ENCODE data around the gene PLEKHB2.
"Not testable (repeated sequence)": the region's sequence is repeated elsewhere in the genome, so short reads cannot be mapped to it uniquely, and the experiment has no call there.

Gene PLEKHB2

GRCh38 chr2:131092458-131093005 is 12.6 kb upstream of the PLEKHB2 start:
- DNase-seq: peak; percentile 38
- in situ Hi-C loops (cut with HindIII; ENCODE audit: low pct_ligation_motif_present, low pct_unique_long_range_greater_than_20kb, low sequenced_read_pairs): no loop called here

GRCh38 chr2:131093006-131093695 is 12.0 kb upstream of the PLEKHB2 start, which contains the start of gene FAM168B:
FAM168B (minus strand) TSS chr2:131093460; CDS start chr2:131082646, 10,814 bp downstream.
- in situ Hi-C loops (cut with HindIII; ENCODE audit: low pct_ligation_motif_present, low pct_unique_long_range_greater_than_20kb, low sequenced_read_pairs): no loop called here

GRCh38 chr2:131093696-131094462 is 11.3 kb upstream of the PLEKHB2 start:
- DNase-seq: peak; percentile 76
- in situ Hi-C loops (cut with HindIII; ENCODE audit: low pct_ligation_motif_present, low pct_unique_long_range_greater_than_20kb, low sequenced_read_pairs): no loop called here

More at GRCh38 chr2:131093006-131093695, 12.0 kb upstream of the PLEKHB2 start, which contains the start of gene FAM168B:
- DNase-seq: peak; percentile 93

- in situ Hi-C loops (cut with HindIII; ENCODE audit: low pct_ligation_motif_present, low pct_unique_long_range_greater_than_20kb, low sequenced_read_pairs): no loop called here
- no peak for DNase-seq
Measured at GRCh38 chr2:131094463-131095281, 10.5 kb upstream of the PLEKHB2 start.

GRCh38 chr2:131103165-131103564 is 2.0 kb upstream of the PLEKHB2 start:
- DNase-seq: no peak
- in situ Hi-C loops (cut with HindIII; ENCODE audit: low pct_ligation_motif_present, low pct_unique_long_range_greater_than_20kb, low sequenced_read_pairs): no loop called here

GRCh38 chr2:131104487-131105155 is 515 bp upstream of the PLEKHB2 start:
- DNase-seq: peak; percentile 84
- in situ Hi-C loops (cut with HindIII; ENCODE audit: low pct_ligation_motif_present, low pct_unique_long_range_greater_than_20kb, low sequenced_read_pairs): no loop called here

- in situ Hi-C loops (cut with HindIII; ENCODE audit: low pct_ligation_motif_present, low pct_unique_long_range_greater_than_20kb, low sequenced_read_pairs): no loop called here
- DNase-seq: peak; percentile 79
Measured at GRCh38 chr2:131105950-131106801, 1.0 kb downstream of the PLEKHB2 start.

- in situ Hi-C loops (cut with HindIII; ENCODE audit: low pct_ligation_motif_present, low pct_unique_long_range_greater_than_20kb, low sequenced_read_pairs): no loop called here
- DNase-seq: no peak
Measured at GRCh38 chr2:131112529-131112928, 7.4 kb downstream of the PLEKHB2 start.

- no peak for DNase-seq
- in situ Hi-C loops (cut with HindIII; ENCODE audit: low pct_ligation_motif_present, low pct_unique_long_range_greater_than_20kb, low sequenced_read_pairs): no loop called here
Measured at GRCh38 chr2:131113566-131114227, 8.6 kb downstream of the PLEKHB2 start.

- DNase-seq; in situ Hi-C loops (cut with HindIII; ENCODE audit: low pct_ligation_motif_present, low pct_unique_long_range_greater_than_20kb, low sequenced_read_pairs): not testable (repeated sequence)
Measured at GRCh38 chr2:131114950-131115349, 9.8 kb downstream of the PLEKHB2 start.

- in situ Hi-C loops (cut with HindIII; ENCODE audit: low pct_ligation_motif_present, low pct_unique_long_range_greater_than_20kb, low sequenced_read_pairs): no loop called here
- no peak for DNase-seq
Measured at GRCh38 chr2:131115752-131116151, 10.6 kb downstream of the PLEKHB2 start.

GRCh38 chr2:131120815-131121317 is 15.7 kb downstream of the PLEKHB2 start:
- in situ Hi-C loops (cut with HindIII; ENCODE audit: low pct_ligation_motif_present, low pct_unique_long_range_greater_than_20kb, low sequenced_read_pairs): no loop called here
- DNase-seq: no peak

- in situ Hi-C loops (cut with HindIII; ENCODE audit: low pct_ligation_motif_present, low pct_unique_long_range_greater_than_20kb, low sequenced_read_pairs): no loop called here
Measured at GRCh38 chr2:131121464-131121863, 16.3 kb downstream of the PLEKHB2 start.

GRCh38 chr2:131122496-131122895 is 17.4 kb downstream of the PLEKHB2 start:
- no peak for DNase-seq
- in situ Hi-C loops (cut with HindIII; ENCODE audit: low pct_ligation_motif_present, low pct_unique_long_range_greater_than_20kb, low sequenced_read_pairs): no loop called here

More at GRCh38 chr2:131121464-131121863, 16.3 kb downstream of the PLEKHB2 start:
- DNase-seq: no peak

GRCh38 chr2:131123192-131123591 is 18.1 kb downstream of the PLEKHB2 start:
- no peak for DNase-seq
- in situ Hi-C loops (cut with HindIII; ENCODE audit: low pct_ligation_motif_present, low pct_unique_long_range_greater_than_20kb, low sequenced_read_pairs): no loop called here

- in situ Hi-C loops (cut with HindIII; ENCODE audit: low pct_ligation_motif_present, low pct_unique_long_range_greater_than_20kb, low sequenced_read_pairs): no loop called here
- no peak for DNase-seq
Measured at GRCh38 chr2:131125195-131125757, 20.1 kb downstream of the PLEKHB2 start.

Measured in ACHN (cell line).